IMR-90 (cell line): Measurements from ENCODE around the gene MAPKAPK2. TPM values are rescaled to one million over a fixed set of nuclear protein-coding genes. Genes with fewer than 3 reads are reported as not detected.

Source experiments
- ATAC-seq: fragments of 200-7000 bp; cut with Tn5 transposase; 2 replicates; pipeline ENCODE4 v1.9.1; 2020; ENCODE audit warnings: low read depth, mild to moderate bottlenecking, moderate library complexity
- BruUV-seq: library from RNA; stranded (reverse); fragments of 400-500 nt; replicated peaks from 2 replicates; lab custom pipeline; 2021; lab: Mats Ljungman, UMichigan
- CTCF ChIA-PET: fragments of 300-600 bp; formaldehyde crosslinking; extraction: SDS; loops from one replicate; lab custom pipeline; 2021; ENCODE audit warnings: antibody characterized with exemption; lab: Yijun Ruan, JAX
- POLR2A ChIA-PET: fragments of 300-600 bp; sonication (Branson Sonifier 250); formaldehyde crosslinking; loops from one replicate; lab custom pipeline; 2022; ENCODE audit warnings: antibody characterized with exemption; ENCODE audit not compliant: unreplicated experiment; lab: Charles Lee
- DNase-seq: peaks from one replicate; pipeline ENCODE4 v3.0.0; 2013
- H2AFZ ChIP-seq: replicated peaks from 2 replicates; pipeline ENCODE3; 2013; ENCODE audit warnings: low read length, mild to moderate bottlenecking; ENCODE audit not compliant: poor library complexity
- H2AK5ac ChIP-seq: 2 replicates; pipeline ENCODE4 v1.6.1; 2013; ENCODE audit warnings: low read depth, low read length, inconsistent platforms
- H2AK9ac ChIP-seq: replicated peaks from 2 replicates; pipeline ENCODE3; 2013; ENCODE audit warnings: mild to moderate bottlenecking, low read depth, low read length, moderate library complexity; ENCODE audit not compliant: poor library complexity
- H2BK120ac ChIP-seq: 2 replicates; pipeline ENCODE4 v1.6.1; 2013; ENCODE audit warnings: low read depth, low read length, inconsistent platforms
- H2BK15ac ChIP-seq: 3 replicates; pipeline ENCODE4 v1.6.1; 2013; ENCODE audit warnings: low read depth, low read length, inconsistent platforms
- H2BK20ac ChIP-seq: 2 replicates; pipeline ENCODE4 v1.6.1; 2013; ENCODE audit warnings: low read depth, mild to moderate bottlenecking, inconsistent platforms, low read length, moderate library complexity
- H2BK5ac ChIP-seq: 2 replicates; pipeline ENCODE4 v1.6.1; 2013; ENCODE audit warnings: mild to moderate bottlenecking, low read depth, low read length, inconsistent platforms; ENCODE audit not compliant: poor library complexity, severe bottlenecking
- H3K14ac ChIP-seq: replicated peaks from 2 replicates; pipeline ENCODE4 v1.6.1; 2013; ENCODE audit warnings: low read depth, low read length, inconsistent platforms
- H3K18ac ChIP-seq: 2 replicates; pipeline ENCODE4 v1.6.1; 2013; ENCODE audit warnings: low read depth, low read length, control low read depth
- H3K23ac ChIP-seq: 2 replicates; pipeline ENCODE4 v1.6.1; 2013; ENCODE audit warnings: low read depth, low read length, inconsistent platforms
- H3K27ac ChIP-seq: 2 replicates; pipeline ENCODE4 v1.5.1; 2013; ENCODE audit warnings: mild to moderate bottlenecking, control low read depth, low read length; ENCODE audit not compliant: insufficient read depth
- H3K27me3 ChIP-seq: 2 replicates; pipeline ENCODE4 v1.6.1; 2013; ENCODE audit warnings: low read length; ENCODE audit not compliant: control insufficient read depth, insufficient read depth
- H3K36me3 ChIP-seq: 2 replicates; pipeline ENCODE4 v1.6.1; 2013; ENCODE audit warnings: low read length, mixed read lengths; ENCODE audit not compliant: control insufficient read depth, insufficient read depth
- H3K4ac ChIP-seq: 2 replicates; pipeline ENCODE4 v1.6.1; 2013; ENCODE audit warnings: low read depth, low read length, inconsistent platforms
- H3K4me1 ChIP-seq: 2 replicates; pipeline ENCODE4 v1.6.1; 2013; ENCODE audit warnings: low read length, mixed read lengths; ENCODE audit not compliant: control insufficient read depth, insufficient read depth
- H3K4me2 ChIP-seq: 2 replicates; pipeline ENCODE4 v1.6.1; 2013; ENCODE audit warnings: low read depth, mild to moderate bottlenecking, control low read depth, low read length, moderate library complexity
- H3K4me3 ChIP-seq: 2 replicates; pipeline ENCODE4 v1.5.1; 2013; ENCODE audit warnings: low read depth, mild to moderate bottlenecking, control low read depth, low read length, moderate library complexity; ENCODE audit not compliant: insufficient read depth
- H3K56ac ChIP-seq: 2 replicates; pipeline ENCODE4 v1.6.1; 2013; ENCODE audit warnings: low read length, inconsistent platforms; ENCODE audit not compliant: insufficient read depth; ENCODE audit errors: extremely low read depth
- H3K79me1 ChIP-seq, 2 experiments: 2 replicates each; pipeline ENCODE4 v1.6.1; 2013; ENCODE audit warnings: low read length in 2 of 2, inconsistent platforms in 1 of 2, low read depth in 1 of 2
- H3K9ac ChIP-seq: 2 replicates; pipeline ENCODE4 v1.6.1; 2013; ENCODE audit warnings: low read depth, low read length, control low read depth
- H3K9me1 ChIP-seq: 2 replicates; pipeline ENCODE4 v1.6.1; 2013; ENCODE audit warnings: low read length, inconsistent platforms; ENCODE audit not compliant: insufficient read depth
- H3K9me3 ChIP-seq: 2 replicates; pipeline ENCODE4 v1.6.1; 2013; ENCODE audit warnings: low read length; ENCODE audit not compliant: control insufficient read depth, insufficient read depth
- H4K20me1 ChIP-seq: 2 replicates; pipeline ENCODE4 v1.6.1; 2013; ENCODE audit warnings: low read length, inconsistent platforms; ENCODE audit not compliant: insufficient read depth
- H4K5ac ChIP-seq: 2 replicates; pipeline ENCODE4 v1.6.1; 2013; ENCODE audit warnings: mild to moderate bottlenecking, low read depth, low read length, control low read depth
- H4K8ac ChIP-seq, 2 experiments: 2 replicates each; pipeline ENCODE4 v1.6.1; 2013; ENCODE audit warnings: low read depth in 2 of 2, low read length in 2 of 2, control low read depth in 1 of 2, inconsistent platforms in 1 of 2
- H4K91ac ChIP-seq: 2 replicates; pipeline ENCODE4 v1.6.1; 2013; ENCODE audit warnings: low read depth, low read length, inconsistent platforms; ENCODE audit not compliant: insufficient read depth
- CEBPB ChIP-seq: IDR thresholded peaks from 2 replicates; pipeline ENCODE4 v1.6.1; 2012; ENCODE audit warnings: low read depth, low read length, improper control_type of control experiment
- MAFK ChIP-seq: IDR thresholded peaks from 2 replicates; pipeline ENCODE4 v1.6.1; 2012; ENCODE audit warnings: low read depth, low read length, improper control_type of control experiment
- NFE2L2 ChIP-seq: fragments of 150-350 bp; IDR thresholded peaks from 2 replicates; pipeline ENCODE4 v1.6.1; 2016; ENCODE audit warnings: low read depth, mild to moderate bottlenecking, low read length
- RCOR1 ChIP-seq: IDR thresholded peaks from 2 replicates; pipeline ENCODE4 v1.6.1; 2012; ENCODE audit warnings: mild to moderate bottlenecking, low read length, improper control_type of control experiment; ENCODE audit not compliant: insufficient replicate concordance
- RFX5 ChIP-seq: IDR thresholded peaks from 2 replicates; pipeline ENCODE4 v1.8.0; 2012; ENCODE audit warnings: low read depth, mild to moderate bottlenecking, low read length, moderate library complexity
- WGBS, 2 experiments: methylation state at CpG; one replicate each; pipeline versions ENCODE4 v1.1.5 to v1.1.7; 2013; ENCODE audit warnings: missing lambda C conversion rate in 2 of 2; ENCODE audit not compliant: insufficient read length in 1 of 2; ENCODE audit errors: extremely low coverage in 2 of 2; 5-methylcytosine and 5-hydroxymethylcytosine counted together
- dilution Hi-C: fragments of 300-500 bp; cut with HindIII; formaldehyde crosslinking; loops from one replicate; pipeline ENCODE4 v1.14.3; 2018; ENCODE audit warnings: low sequenced_read_pairs; ENCODE audit not compliant: unreplicated experiment
- in situ Hi-C: fragments of 300-500 bp; cut with MboI; formaldehyde crosslinking; loops from 3 replicates; pipeline ENCODE4 v1.14.3; 2019; ENCODE audit warnings: low sequenced_read_pairs, inconsistent platforms, mixed read lengths
- intact Hi-C: fragments of 100-400 bp; cut with micrococcal nuclease; formaldehyde crosslinking; loops from 2 replicates; pipeline ENCODE4 v1.10.0; 2022
- polyA plus RNA-seq, 3 experiments: library from polyadenylated mRNA; depleted of rRNA; stranded (reverse); fragments of >200 nt; gene quantifications; 2 replicates each; pipeline ENCODE4 v1.2.3, GENCODE V29; 2012; ENCODE audit warnings: low replicate concordance in 1 of 3
- total RNA-seq: library from RNA; depleted of rRNA; stranded (reverse); fragments of >200 nt; gene quantifications from 2 replicates; pipeline ENCODE4 v1.2.3, GENCODE V29; 2012
- TF ChIP-seq, protein P1 (sequence below): fragments of 150-350 bp; IDR thresholded peaks from 2 replicates; pipeline ENCODE4 v1.6.1; 2017; ENCODE audit warnings: mild to moderate bottlenecking, antibody characterized with exemption, low read length, low read depth

The MAPKAPK2 gene
- total and polyA plus RNA-seq, 2 of the 4 experiments (the other 2 are of a cell fraction): 56.5 to 66.4 TPM

DNA sequence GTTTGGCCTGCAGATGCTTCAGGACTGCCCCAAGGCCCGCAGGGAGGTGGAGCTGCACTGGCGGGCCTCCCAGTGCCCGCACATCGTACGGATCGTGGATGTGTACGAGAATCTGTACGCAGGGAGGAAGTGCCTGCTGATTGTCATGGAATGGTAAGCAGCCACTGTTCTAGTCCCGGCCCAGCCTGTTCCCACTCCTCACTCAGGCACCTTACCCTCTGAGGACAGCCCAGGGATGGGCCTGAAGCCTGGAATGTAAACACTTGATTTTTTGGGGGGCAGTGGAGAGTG is 43.9 kb downstream of the MAPKAPK2 start:
- H3K27me3 ChIP-seq: no peaks in the 10 kb centered on the region
- H4K20me1 ChIP-seq: peaks cover 62% of the 10 kb centered on the region
- H3K23ac ChIP-seq: no peak overlapping the region
- no peak overlapping the region for H3K27ac ChIP-seq
- no peak overlapping the region for H2AK9ac ChIP-seq
- no CpG with 5 or more reads among the region's 9 CpGs for WGBS, 2 experiments
- no peak overlapping the region for H4K5ac ChIP-seq
- no peak overlapping the region for H3K18ac ChIP-seq
- CTCF ChIA-PET: interaction anchor here (0.5 kb wide), 1 partner anchor 180 kb away, joined by 3 read pairs; no protein-coding TSS in a partner anchor
- ATAC-seq: no peak
- no peak for DNase-seq
- peaks cover 9% of the 10 kb centered on the region for H3K4me1 ChIP-seq
- H2AFZ ChIP-seq: no peak overlapping the region
- H4K91ac ChIP-seq: no peak overlapping the region
- H3K4me2 ChIP-seq: no peak overlapping the region
- no peak overlapping the region for H2BK15ac ChIP-seq
- H3K56ac ChIP-seq: no peak overlapping the region
- BruUV-seq: no TSS peak
- no peak overlapping the region for H2BK120ac ChIP-seq
- H2AK5ac ChIP-seq: no peak overlapping the region
- no peak overlapping the region for H4K8ac ChIP-seq
- TF ChIP-seq RCOR1 (no peak), RFX5 (no peak), MAFK (no peak), CEBPB (no peak), NFE2L2 (no peak)
- TF ChIP-seq, protein P1, sequence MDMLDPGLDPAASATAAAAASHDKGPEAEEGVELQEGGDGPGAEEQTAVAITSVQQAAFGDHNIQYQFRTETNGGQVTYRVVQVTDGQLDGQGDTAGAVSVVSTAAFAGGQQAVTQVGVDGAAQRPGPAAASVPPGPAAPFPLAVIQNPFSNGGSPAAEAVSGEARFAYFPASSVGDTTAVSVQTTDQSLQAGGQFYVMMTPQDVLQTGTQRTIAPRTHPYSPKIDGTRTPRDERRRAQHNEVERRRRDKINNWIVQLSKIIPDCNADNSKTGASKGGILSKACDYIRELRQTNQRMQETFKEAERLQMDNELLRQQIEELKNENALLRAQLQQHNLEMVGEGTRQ: no peak
- H3K79me1 ChIP-seq: peaks cover 41 to 80% of the 10 kb centered on the region in 2 experiments
- H3K14ac ChIP-seq: no peak overlapping the region
- no peak overlapping the region for H2BK20ac ChIP-seq
- H3K36me3 ChIP-seq: peaks cover 47% of the 10 kb centered on the region
- H3K9me1 ChIP-seq: peaks cover 27% of the 10 kb centered on the region
- no peak overlapping the region for H3K4me3 ChIP-seq
- POLR2A ChIA-PET: no interaction called here
- H3K9ac ChIP-seq: no peak overlapping the region
- H3K4ac ChIP-seq: no peak overlapping the region
- dilution Hi-C loops (no loop called here), intact Hi-C loops (loop anchor here (5.0 kb wide), 1 partner anchor 96 kb away; no protein-coding TSS in a partner anchor), in situ Hi-C loops (no loop called here)
- H3K9me3 ChIP-seq: no peaks in the 10 kb centered on the region
- no peak overlapping the region for H2BK5ac ChIP-seq
